ENCODE results near the gene PPP1R14B.

Gene PPP1R14B

GRCh38 chr11:64246871-64247728 is at the start of gene PPP1R14B:
Gene PPP1R14B (minus strand): TSS chr11:64246943. CDS start chr11:64246673, 270 bp downstream.
- peak; percentile 86 for DNase-seq

DNA sequence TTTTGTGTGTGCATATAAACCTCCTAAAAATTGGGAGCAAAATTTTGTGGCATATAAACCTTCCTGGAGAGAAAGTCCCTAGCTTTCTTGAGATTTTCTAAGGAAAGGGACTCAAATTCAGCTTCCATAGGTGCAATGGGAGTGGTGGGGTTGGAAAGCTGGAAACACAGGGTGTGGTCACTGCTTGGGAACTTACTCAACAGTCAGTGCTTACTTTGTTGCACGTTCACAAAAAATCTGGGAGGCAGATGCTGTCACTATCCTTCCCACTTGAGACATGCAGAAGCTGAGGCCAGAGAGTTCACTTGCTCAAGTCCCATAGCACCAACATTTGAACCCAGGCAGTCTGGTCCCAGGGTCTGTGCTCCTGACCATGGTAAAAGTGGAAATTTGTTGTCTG is 49.5 kb upstream of the PPP1R14B start:
- no peak for DNase-seq

DNA sequence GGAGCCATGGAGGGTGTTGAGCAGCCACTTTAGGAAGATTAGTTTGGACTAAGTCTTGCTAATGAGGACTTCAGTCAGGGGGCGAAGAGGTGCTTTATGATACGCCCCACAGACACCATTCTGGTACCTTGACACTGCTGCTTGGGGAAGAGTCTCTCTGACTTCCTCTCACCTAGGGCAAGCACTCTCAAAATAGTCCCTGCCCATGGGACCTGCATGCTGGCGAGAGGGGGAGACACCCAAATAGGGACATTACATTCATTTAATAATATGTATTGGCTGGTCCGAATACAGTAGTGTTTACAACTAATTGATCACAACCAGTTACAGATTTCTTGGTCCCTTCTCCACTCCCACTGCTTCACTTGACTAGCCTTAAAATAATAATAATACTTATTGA is 49.0 kb upstream of the PPP1R14B start:
- no peak for DNase-seq

DNA sequence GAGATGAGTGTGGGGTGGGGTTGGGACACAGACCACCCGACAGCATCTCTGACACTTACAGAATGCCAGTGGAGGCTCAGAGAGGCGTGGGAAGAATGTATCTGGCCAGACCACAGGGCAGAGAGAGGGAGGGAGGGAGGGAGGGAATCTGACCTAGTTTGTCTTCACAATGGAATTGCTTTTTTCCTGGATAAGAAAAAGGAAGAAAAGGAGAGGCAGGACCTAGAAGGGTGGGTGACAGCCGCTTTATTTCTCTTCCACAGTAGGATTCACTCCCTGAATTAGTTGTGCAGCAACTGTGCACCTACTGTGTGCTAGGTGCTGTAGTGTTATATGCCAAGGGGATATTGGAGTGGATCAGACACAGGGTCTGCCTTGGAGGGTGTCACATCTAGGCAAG is 48.0 kb upstream of the PPP1R14B start:
- no peak for DNase-seq

- DNase-seq, result no peak
These were observed 45.9 kb upstream of the PPP1R14B start for GRCh38 chr11:64292460-64293254.

- peak; percentile 22 for DNase-seq
These were observed 45.2 kb upstream of the PPP1R14B start for GRCh38 chr11:64291752-64292459.

DNA sequence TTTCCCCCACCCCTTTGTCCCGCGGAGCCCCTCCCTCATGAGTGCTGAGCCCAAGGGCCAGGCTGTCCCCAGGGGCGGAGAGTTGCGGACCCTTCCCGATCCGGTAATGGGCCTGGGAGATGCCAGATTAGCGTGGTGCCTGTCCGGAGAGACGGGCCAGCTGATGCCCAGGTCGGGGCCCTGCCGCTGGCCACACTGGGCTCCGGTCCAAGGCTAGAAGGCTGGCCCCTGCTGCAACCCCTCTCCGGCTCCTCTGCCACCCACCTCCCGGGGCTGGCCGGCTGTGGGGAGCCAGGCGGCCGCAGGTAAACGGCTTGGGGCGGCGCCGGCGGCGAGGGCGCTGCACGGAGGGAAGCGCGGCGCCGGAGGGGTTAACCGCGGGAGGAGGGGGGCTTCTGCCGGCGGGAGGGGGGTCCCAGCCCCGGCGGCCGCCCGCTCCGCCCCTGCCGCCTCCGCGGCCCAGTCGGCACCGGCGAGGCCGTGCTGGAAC is 44.6 kb upstream of the PPP1R14B start, which contains the start of gene KCNK4:
TSS of gene KCNK4 (plus strand) at position 41 of the 490 bp plus-strand sequence. CDS start 1,717 bp downstream, outside the sequence.
- DNase-seq, result no peak

DNA sequence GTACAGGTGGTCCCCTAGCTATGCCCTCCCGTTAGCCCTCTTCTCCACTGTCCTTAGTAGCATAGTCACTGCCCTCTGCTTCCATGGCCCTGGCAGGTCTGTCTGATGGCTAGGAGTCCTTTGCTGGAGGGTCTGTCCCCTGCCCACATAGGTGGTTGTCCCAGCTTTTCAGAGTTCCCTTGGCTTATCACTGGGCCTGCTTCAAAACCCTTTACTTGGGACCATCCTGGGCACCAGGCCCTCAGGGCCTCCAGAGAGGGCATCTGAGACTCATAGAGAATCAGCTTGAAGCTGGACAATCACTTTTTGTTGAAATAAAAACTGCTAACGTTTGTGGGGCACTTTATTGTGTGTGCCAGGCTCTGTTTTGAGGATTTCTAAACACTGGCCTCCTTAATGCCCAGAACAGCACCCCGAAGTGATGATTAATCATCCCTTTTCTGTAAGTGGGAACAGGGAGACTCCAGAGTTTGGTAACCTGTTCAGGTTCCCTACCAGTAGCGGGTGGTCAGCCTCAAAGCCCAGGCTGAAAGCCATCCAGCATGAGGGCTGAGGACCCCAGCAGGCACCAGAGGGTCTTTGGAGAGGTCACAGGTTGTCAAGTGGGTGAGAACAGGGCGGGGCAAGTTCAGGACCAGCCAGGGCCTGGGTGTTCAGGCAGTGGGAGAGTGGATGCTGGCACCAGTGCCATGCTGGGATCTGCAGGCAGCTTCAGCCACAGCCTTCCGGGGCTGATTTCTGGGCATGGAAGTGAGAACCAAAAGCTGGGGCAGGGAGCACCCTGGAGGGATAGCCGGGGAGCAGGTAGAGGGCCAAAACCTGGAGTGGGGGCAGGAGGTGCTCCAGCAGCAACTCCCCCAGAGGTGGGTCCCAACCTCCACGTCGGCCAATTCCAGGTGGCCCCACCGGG is 43.9 kb upstream of the PPP1R14B start:
- no peak for DNase-seq

- no peak for DNase-seq
These were observed 42.3 kb upstream of the PPP1R14B start for GRCh38 chr11:64289002-64289564.

DNA sequence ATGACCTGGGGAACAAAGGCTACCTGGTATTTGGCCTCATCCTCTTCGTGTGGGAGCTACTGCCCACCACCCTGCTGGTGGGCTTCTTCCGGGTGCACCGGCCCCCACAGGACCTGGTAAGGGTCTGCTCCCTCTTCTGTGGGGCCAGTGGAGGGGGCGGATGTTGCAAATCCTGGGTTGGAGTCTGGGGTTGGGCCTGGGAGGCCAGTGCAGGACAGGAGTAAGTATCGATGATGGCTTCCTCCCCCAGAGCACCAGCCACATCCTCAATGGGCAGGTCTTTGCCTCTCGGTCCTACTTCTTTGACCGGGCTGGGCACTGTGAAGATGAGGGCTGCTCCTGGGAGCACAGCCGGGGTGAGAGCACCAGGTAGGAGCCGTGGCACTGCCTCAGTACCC is 41.6 kb upstream of the PPP1R14B start:
- DNase-seq, result no peak

DNA sequence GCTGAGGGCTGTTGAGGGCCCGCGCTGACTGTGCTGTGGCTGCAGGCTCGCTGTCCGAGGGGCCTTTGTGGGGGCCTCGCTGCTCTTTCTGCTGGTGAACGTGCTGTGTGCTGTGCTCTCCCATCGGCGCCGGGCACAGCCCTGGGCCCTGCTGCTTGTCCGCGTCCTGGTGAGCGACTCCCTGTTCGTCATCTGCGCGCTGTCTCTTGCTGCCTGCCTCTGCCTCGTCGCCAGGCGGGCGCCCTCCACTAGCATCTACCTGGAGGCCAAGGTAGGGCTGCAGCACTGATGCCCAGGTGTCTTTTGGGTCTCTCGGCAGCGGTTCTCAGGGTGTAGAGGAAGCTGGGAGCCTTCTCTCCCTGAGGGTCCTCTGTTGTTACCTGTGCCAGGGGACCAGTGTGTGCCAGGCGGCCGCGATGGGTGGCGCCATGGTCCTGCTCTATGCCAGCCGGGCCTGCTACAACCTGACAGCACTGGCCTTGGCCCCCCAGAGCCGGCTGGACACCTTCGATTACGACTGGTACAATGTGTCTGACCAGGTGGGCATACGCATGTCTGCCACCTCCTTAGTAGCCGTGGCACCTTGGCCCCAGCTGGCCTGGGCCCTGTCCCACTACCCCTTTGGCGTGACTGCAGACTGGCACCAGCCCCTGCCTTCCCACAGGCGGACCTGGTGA is 41.1 kb upstream of the PPP1R14B start:
- no peak for DNase-seq

DNA sequence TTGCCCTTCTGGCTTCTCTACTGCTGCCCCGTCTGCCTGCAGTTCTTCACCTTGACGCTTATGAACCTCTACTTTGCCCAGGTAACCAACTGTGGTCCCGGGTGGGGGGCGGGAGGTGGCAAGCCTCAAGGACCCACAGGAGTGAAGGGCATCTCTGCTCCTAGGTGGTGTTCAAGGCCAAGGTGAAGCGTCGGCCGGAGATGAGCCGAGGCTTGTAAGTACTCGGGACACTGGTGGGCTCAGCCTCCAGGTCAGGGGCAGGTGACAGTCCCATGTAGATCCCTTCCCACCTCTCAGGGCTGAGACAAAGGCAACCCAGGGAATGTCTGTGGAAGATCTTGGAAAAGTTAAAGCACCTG is 40.0 kb upstream of the PPP1R14B start:
- DNase-seq, result no peak

DNA sequence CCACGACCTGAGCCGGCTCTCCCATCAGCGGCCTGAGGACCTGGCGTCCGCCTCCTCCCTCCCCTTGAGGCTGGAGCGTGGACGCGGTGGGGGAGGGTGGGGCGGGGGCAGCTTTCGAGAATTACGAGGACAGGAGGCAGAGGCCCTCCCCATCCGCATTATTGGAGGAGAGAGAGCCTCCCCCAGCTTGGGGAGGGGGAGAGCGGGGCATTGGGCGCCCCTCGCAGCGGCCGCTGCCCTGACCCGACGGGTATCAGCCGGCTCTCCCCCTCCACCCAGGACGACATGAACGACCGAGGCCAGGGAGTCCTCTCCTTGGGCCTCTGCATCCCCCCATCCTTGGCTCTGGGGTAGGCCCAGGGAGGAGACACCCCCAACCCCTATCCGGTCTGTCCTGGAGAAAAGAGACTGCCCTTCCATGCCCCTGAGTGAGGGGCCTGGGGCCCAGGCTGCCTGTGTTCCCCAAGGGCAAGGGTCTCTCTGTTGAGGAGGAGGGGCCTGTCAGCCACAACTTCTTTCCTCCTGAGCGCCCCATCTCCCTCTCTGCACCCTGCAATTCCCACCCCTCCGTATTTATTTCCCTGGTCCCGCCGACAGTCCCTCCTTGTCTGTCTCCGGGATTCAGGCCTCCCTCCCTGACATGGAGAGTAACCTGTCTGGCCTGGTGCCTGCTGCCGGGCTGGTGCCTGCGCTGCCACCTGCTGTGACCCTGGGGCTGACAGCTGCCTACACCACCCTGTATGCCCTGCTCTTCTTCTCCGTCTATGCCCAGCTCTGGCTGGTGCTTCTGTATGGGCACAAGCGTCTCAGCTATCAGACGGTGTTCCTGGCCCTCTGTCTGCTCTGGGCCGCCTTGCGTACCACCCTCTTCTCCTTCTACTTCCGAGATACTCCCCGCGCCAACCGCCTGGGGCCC is 39.4 kb upstream of the PPP1R14B start:
- peak; percentile 19 for DNase-seq

DNA sequence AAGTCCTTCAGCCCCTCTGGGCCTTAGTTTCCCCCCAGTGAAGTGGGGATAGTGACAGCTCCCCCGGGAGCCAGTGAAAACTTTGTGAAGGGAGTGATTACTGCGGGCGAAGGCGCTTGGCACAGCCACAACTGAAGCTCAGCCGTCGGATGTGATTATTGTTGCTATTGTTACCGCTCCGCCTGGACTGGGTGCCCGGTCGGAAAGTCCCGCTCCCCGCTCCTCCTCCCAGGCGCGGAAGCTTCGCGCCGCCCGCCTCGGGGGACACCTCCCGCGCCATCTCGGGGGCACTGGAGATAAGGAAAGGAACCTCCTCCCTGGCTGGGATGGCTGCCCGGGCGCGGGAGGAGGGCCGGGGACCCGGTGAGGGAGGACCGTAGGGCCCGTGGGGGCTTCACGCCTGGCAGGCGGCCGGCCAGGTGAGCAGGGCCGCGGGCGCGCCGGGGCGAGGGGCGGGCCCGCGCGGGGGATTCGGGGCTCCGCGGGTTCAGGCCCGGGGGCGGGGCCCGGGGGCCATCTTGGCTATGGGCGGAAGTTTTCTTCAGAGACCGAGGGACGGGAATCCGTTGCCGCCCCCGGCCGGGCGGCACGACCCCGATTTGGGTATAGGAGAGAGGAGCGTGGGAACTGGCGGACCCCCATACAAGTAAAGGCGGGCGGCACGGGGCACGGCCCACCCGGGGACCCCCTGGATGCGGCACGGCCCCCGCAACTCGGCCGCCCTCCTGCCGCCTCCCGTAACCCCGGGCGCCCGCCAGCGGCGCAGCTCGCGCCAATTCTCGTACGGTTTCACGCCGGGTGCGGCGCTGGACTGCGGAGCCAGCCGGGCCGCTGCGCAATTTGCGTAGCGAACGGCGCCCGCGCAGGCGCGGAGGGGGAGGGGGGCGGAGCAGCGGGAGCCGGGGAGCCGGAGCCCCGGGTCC is 38.5 kb upstream of the PPP1R14B start, which contains the start of gene GPR137:
TSS of gene GPR137 (plus strand) at position 887 of the 923 bp plus-strand sequence. CDS start 677 bp downstream, outside the sequence.
- DNase-seq, result peak; percentile 91

- DNase-seq, result peak; percentile 93
These were observed 37.6 kb upstream of the PPP1R14B start, which contains the start of gene BAD for GRCh38 chr11:64284048-64284961. Gene BAD (minus strand): TSS chr11:64284665. CDS start chr11:64284368, 297 bp downstream.

DNA sequence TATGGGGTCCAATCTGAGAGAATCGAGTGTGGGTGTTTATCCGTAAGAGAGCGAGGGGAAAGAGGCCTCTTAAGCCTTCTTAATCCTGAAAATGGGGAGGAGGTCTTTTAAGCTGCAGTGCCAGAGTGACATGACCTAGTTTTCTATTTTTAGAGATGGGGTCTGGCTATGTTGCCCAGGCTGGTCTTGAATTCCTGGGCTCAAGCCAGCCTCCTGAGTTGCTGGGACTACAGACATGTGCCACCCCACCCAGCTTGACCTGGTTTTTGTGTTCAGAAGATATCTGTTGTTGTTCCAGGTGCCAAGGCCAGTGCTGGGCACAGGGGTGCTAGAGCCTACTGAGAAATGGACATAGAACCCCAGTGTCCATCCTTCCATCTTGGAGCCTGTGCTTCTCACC is 36.3 kb upstream of the PPP1R14B start:
- no peak for DNase-seq

Data from activated naive CD4-positive, alpha-beta T cell treated with Interleukin-2 at 50 U/mL for 16 hours (primary cell).